GM18861 (cell line): ENCODE results near the gene ZNF668.
"Not testable (repeated sequence)": the region's sequence is repeated elsewhere in the genome, so short reads cannot be mapped to it uniquely, and the experiment has no call there.

Experiments
- ATAC-seq: cut with Tn5 transposase; IDR thresholded peaks from one replicate; pipeline ENCODE4 v1.9.1; 2021; ENCODE audit not compliant: unreplicated experiment

The ZNF668 gene

GRCh38 chr16:31016018-31016417, 58.0 kb downstream of the ZNF668 start:
- ATAC-seq, result no peak

- ATAC-seq, result not testable (repeated sequence)
Measured at GRCh38 chr16:31013292-31013691, 60.7 kb downstream of the ZNF668 start.

- ATAC-seq, result not testable (repeated sequence)
Measured at GRCh38 chr16:31011815-31012214, 62.2 kb downstream of the ZNF668 start.
